ENCODE data around the gene MAGEB16.

The MAGEB16 gene

GRCh38 chrX:35798042-35798441 is at the start of gene MAGEB16:
TSS of gene MAGEB16 (plus strand) at chrX:35798342. CDS start at chrX:35802197, 3,855 bp downstream.
- DNase-seq (ENCODE audit: insufficient read length, low spot score), result no peak
- TF ChIP-seq CTCF (IDR thresholded peaks at IDR 0.05; ENCODE audit: insufficient read depth, missing control alignments), result no peak
- FAIRE-seq, result no peak

GRCh38 chrX:35773958-35774564 is 24.1 kb upstream of the MAGEB16 start:
- no peak for FAIRE-seq
- TF ChIP-seq CTCF (IDR thresholded peaks at IDR 0.05; ENCODE audit: insufficient read depth, missing control alignments), result no peak
- DNase-seq (ENCODE audit: insufficient read length, low spot score), result no peak

GRCh38 chrX:35785075-35785474 is 13.1 kb upstream of the MAGEB16 start:
- DNase-seq (ENCODE audit: insufficient read length, low spot score) (no peak), FAIRE-seq (no peak)

GRCh38 chrX:35786271-35786670 is 11.9 kb upstream of the MAGEB16 start:
- DNase-seq (ENCODE audit: insufficient read length, low spot score), result no peak
- no peak for TF ChIP-seq CTCF (IDR thresholded peaks at IDR 0.05; ENCODE audit: insufficient read depth, missing control alignments)
- FAIRE-seq, result no peak

More at GRCh38 chrX:35785075-35785474, 13.1 kb upstream of the MAGEB16 start:
- TF ChIP-seq CTCF (IDR thresholded peaks at IDR 0.05; ENCODE audit: insufficient read depth, missing control alignments), result no peak

GRCh38 chrX:35787867-35788266 is 10.3 kb upstream of the MAGEB16 start:
- FAIRE-seq (no peak), DNase-seq (ENCODE audit: insufficient read length, low spot score) (no peak)
- no peak for TF ChIP-seq CTCF (IDR thresholded peaks at IDR 0.05; ENCODE audit: insufficient read depth, missing control alignments)

GRCh38 chrX:35800474-35800873 is 2.3 kb downstream of the MAGEB16 start:
- no peak for TF ChIP-seq CTCF (IDR thresholded peaks at IDR 0.05; ENCODE audit: insufficient read depth, missing control alignments)
- FAIRE-seq (no peak), DNase-seq (ENCODE audit: insufficient read length, low spot score) (no peak)

- DNase-seq (ENCODE audit: insufficient read length, low spot score) (no peak), FAIRE-seq (no peak)
- no peak for TF ChIP-seq CTCF (IDR thresholded peaks at IDR 0.05; ENCODE audit: insufficient read depth, missing control alignments)
These were observed 11.6 kb downstream of the MAGEB16 start for GRCh38 chrX:35809781-35810180.

All from D721Med (cell line).